ENCODE measurements around the gene ANXA8.

DNA sequence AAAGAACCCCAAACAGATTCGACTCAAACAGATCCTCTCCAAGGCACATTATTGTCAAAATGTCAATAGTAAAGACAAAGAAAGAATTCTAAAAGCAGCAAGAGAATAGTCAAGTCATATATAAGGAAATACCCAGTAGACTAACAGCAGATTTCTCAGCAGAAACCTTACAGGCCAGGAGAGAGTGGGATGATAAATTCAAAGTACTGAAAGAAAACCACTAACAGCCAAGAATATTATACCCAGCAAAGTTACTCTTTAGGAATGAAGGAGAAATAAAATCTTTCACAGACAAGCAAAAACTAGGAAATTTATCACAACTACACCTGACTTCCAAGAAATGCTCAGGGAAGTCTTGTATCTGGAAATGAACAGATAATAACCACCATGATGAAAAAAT is 38.2 kb downstream of the ANXA8 start:
- TF ChIP-seq EZH2 (IDR thresholded peaks at IDR 0.05; ENCODE audit: borderline replicate concordance, low read depth, low read length, severe bottlenecking) = no peak
- TF ChIP-seq, protein P1, sequence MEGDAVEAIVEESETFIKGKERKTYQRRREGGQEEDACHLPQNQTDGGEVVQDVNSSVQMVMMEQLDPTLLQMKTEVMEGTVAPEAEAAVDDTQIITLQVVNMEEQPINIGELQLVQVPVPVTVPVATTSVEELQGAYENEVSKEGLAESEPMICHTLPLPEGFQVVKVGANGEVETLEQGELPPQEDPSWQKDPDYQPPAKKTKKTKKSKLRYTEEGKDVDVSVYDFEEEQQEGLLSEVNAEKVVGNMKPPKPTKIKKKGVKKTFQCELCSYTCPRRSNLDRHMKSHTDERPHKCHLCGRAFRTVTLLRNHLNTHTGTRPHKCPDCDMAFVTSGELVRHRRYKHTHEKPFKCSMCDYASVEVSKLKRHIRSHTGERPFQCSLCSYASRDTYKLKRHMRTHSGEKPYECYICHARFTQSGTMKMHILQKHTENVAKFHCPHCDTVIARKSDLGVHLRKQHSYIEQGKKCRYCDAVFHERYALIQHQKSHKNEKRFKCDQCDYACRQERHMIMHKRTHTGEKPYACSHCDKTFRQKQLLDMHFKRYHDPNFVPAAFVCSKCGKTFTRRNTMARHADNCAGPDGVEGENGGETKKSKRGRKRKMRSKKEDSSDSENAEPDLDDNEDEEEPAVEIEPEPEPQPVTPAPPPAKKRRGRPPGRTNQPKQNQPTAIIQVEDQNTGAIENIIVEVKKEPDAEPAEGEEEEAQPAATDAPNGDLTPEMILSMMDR (IDR thresholded peaks at IDR 0.05; ENCODE audit: extremely low read depth in 1 of 2, insufficient read depth in 1 of 2, low read depth in 1 of 2, low read length in 2 of 2) = no peak
- TF ChIP-seq MAX (IDR thresholded peaks at IDR 0.05; ENCODE audit: insufficient read depth, insufficient read length) = no peak
- TF ChIP-seq POLR2A (IDR thresholded peaks at IDR 0.05; ENCODE audit: low read depth, low read length) = no peak

Measured in endothelial cell of umbilical vein (primary cell).